ENCODE measurements around the gene PDE1A.

GRCh38 chr2:182224669-182225068 lies 202.2 kb downstream of the PDE1A start:
- TF ChIP-seq CTCF (IDR thresholded peaks at IDR 0.05): no peak
- TF ChIP-seq POLR2A (IDR thresholded peaks at IDR 0.05): no peak

Measured in uterus (tissue), 2 donors.